Upper lobe of left lung (tissue), 4 donors: ENCODE data around the gene CACNA1A.

Experiments used
- EP300 ChIP-seq, 4 donors: sonication (generic); formaldehyde crosslinking; IDR thresholded peaks; one replicate each; pipeline ENCODE4 v1.5.1; 2017; ENCODE audit warnings: antibody characterized with exemption in 4 of 4, control low read depth in 2 of 4
- POLR2A ChIP-seq, 4 donors: fragments of 450-650 bp; IDR thresholded peaks; one replicate each; pipeline ENCODE4 v1.5.1; 2016 to 2017; ENCODE audit warnings: antibody characterized with exemption in 4 of 4, mild to moderate bottlenecking in 2 of 4
- POLR2AphosphoS5 ChIP-seq, 2 donors: sonication (generic); formaldehyde crosslinking; IDR thresholded peaks; one replicate each; pipeline ENCODE4 v1.5.1; 2017; ENCODE audit warnings: antibody characterized with exemption in 2 of 2
- TF ChIP-seq, protein P1 (sequence below), 6 experiments: fragments of 450-650 bp in 4 of 6; fragments of 200-600 bp in 2 of 6; sonication (generic) in 2 of 6; IDR thresholded peaks; one replicate each; pipeline ENCODE4 v1.5.1; 2016 to 2019; ENCODE audit warnings: antibody characterized with exemption in 6 of 6

DNA sequence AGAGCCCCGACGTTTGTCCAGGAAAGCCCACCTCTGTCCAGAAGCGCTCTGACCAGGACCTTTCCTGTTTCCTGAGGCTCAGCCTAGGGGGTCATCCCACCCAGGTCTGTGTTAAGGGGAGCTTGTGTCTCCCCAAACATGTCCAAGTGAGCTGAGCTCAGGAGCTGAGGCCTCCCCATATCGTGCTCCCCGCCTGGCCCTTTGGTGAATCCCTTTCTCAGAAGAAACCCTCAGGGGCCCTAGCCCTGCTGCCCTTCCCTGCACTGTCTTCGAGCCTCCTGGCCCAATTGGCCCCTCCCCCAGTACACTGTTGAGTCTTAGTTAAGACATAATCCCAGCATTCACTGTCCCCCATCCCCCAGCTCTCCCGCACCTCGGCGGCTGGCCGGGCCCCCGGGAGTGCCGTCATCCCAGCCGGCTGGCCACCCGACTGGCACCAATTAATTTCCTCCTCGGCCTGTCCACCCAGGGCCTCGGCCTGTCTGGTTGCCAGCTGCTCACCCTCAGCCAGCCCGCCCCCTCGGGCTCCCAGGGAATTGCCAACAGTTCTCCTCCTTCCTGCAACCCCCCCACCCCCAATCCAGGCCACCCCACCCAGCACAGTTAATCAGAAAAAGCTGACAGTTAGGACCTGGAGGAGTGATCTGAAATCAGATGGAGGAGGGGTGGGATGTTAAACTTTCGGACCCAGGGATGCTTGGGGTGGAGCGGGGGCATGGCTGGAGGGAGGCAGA, 342.5 kb downstream of the CACNA1A start:
- TF ChIP-seq POLR2AphosphoS5 (IDR thresholded peaks at IDR 0.05): peak; percentile 40 to 78
- peak in 2 of 4 donors; percentile 13 to 28 for TF ChIP-seq POLR2A (IDR thresholded peaks at IDR 0.05)
- TF ChIP-seq, protein P1, sequence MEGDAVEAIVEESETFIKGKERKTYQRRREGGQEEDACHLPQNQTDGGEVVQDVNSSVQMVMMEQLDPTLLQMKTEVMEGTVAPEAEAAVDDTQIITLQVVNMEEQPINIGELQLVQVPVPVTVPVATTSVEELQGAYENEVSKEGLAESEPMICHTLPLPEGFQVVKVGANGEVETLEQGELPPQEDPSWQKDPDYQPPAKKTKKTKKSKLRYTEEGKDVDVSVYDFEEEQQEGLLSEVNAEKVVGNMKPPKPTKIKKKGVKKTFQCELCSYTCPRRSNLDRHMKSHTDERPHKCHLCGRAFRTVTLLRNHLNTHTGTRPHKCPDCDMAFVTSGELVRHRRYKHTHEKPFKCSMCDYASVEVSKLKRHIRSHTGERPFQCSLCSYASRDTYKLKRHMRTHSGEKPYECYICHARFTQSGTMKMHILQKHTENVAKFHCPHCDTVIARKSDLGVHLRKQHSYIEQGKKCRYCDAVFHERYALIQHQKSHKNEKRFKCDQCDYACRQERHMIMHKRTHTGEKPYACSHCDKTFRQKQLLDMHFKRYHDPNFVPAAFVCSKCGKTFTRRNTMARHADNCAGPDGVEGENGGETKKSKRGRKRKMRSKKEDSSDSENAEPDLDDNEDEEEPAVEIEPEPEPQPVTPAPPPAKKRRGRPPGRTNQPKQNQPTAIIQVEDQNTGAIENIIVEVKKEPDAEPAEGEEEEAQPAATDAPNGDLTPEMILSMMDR (IDR thresholded peaks at IDR 0.05): no peak
- TF ChIP-seq EP300 (IDR thresholded peaks at IDR 0.05): peak in 1 of 4 donors; percentile 64
